Fibroblast of skin of abdomen (primary cell): ENCODE measurements around the gene TMEM40. TPM values are rescaled to one million over a fixed set of nuclear protein-coding genes. Genes with fewer than 3 reads are reported as not detected.
"Not testable (repeated sequence)": the region's sequence is repeated elsewhere in the genome, so short reads cannot be mapped to it uniquely, and the experiment has no call there.

ENCODE experiments used
- DNase-seq: peaks from one replicate; pipeline ENCODE4 v3.0.0-alpha.2; 2013
- polyA plus RNA-seq, 2 experiments: library from polyadenylated mRNA; unstranded; fragments of 120-200 nt; gene quantifications; one replicate each; pipeline ENCODE4 v1.2.1, GENCODE V29; 2013; ENCODE audit not compliant: insufficient read length in 2 of 2

Gene TMEM40, protein sequence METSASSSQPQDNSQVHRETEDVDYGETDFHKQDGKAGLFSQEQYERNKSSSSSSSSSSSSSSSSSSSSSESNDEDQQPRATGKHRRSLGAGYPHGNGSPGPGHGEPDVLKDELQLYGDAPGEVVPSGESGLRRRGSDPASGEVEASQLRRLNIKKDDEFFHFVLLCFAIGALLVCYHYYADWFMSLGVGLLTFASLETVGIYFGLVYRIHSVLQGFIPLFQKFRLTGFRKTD
- not detected for polyA plus RNA-seq (2013, experiment 1 of 2; ENCODE audit: insufficient read length)
- polyA plus RNA-seq (2013, experiment 2 of 2; ENCODE audit: insufficient read length): not detected

DNA sequence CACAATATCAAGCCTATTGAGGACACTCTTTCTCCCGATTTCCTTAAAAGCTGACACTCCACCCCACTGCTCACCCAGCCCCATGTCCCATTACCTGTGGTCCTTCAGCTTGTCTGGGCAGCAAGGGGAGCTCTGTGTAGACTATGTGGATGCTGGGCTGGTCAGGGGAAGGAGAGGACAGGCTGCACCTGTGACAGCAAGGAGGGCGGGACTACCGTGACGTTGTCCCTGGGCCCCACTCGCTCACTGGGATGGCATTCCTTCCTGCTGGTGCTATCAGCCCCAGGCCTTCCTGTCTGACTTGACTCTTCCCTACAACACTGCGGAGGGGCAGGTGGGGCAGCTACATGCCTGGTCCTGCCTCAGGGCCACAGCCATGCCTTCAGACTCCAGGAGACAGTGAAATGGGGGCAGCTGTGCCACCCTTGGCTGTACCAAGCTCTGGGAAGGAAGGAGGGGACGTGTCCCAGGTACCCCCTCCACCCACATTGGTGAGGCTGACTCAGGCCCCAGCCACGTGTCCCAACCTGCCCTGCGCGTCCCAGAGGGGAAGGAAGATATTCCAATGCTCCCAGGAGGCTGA lies at the start of gene TMEM40:
Gene TMEM40 (minus strand): TSS at position 163 of the 583 bp plus-strand sequence. CDS start 9,427 bp downstream, outside the sequence.
- no peak for DNase-seq

DNA sequence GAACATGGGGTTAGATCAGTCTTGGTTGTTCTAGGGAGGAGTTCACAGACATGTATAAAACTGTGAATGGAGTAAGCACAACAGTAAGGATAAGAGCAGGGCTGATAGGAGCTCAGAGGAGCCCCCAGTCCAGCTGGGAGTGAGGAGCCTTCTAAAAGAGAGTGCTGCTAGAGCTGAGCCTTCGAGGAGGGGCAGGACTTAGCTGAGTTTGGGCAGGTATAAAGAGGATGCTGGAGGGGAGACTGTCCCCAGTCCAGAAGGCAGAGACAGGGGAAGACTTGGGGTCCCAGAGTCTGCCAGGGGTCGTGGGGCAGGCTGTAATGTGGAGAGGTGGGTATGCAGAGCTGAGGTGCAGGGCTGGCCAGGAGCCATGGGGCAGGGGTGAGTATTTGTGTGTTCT lies 49.5 kb upstream of the TMEM40 start:
- no peak for DNase-seq

DNA sequence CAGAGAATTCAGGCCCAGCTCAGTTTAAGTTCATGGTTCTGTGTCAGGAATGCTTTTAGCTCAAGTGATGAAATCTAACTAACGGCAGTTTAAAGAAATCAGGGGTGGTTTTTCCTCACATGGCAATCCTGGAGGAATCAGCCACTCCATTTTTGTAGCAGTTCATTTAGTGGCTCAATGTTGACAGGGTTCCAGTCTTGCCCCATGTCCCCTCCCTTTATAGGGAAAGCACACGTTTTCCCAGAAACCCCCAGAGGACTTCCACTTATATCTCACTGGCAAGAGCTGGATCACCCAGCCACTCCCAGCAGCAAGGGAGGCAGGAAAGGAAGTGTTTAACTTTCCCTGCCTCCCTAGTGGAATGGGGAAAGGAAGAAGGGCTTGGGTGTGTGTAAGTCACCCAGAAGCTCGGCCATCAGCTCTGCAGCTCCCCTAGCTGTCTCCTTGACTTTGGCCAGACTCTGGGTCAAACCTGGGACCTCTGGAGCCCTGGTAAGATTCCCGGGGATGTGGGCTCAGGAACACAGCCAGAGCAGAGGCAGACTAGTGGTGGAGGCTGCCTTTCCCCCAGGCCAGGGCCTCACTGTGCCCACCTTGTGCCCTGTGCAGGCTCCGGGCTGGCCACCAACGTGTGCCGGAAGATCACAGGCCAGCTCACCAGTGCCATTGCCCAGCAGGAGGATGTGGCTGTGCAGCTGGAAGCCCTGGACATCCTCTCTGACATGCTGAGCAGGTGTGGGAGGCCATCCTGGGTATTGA lies 48.7 kb upstream of the TMEM40 start:
- DNase-seq: no peak

DNA sequence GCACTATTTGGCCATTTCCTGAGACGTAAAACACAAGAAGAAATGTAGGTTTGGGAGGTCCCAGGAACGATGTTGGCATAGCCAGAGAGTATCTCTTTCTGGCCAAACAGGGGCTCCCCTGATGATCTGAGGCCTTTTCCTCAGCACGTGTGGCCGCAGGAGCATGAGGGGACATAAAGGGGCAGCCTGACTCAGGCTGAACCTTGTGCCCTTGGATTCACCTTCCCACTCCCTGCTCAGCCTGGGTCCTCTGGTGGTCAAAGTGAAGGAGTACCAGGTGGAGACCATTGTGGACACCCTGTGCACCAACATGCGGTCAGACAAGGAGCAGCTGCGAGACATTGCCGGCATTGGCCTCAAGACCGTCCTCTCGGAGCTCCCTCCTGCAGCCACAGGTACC lies 48.0 kb upstream of the TMEM40 start:
- no peak for DNase-seq

DNA sequence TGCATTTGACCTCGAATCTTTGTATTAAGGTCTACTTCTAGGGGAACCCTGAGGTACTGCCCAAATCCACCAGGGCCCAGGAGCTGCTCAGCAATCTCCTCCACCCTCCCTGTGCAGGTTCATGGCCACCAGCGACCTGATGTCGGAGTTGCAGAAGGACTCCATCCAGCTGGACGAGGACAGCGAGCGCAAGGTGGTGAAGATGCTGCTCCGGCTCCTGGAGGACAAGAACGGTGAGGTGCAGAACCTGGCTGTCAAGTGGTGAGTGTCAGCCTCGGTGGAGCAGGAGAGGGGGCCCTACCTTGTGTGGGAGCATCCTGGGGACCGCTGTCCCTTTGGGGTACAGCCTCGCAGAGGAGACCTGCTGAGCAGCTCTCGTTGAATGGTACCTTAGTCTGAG lies 44.3 kb upstream of the TMEM40 start:
- DNase-seq: no peak

DNA sequence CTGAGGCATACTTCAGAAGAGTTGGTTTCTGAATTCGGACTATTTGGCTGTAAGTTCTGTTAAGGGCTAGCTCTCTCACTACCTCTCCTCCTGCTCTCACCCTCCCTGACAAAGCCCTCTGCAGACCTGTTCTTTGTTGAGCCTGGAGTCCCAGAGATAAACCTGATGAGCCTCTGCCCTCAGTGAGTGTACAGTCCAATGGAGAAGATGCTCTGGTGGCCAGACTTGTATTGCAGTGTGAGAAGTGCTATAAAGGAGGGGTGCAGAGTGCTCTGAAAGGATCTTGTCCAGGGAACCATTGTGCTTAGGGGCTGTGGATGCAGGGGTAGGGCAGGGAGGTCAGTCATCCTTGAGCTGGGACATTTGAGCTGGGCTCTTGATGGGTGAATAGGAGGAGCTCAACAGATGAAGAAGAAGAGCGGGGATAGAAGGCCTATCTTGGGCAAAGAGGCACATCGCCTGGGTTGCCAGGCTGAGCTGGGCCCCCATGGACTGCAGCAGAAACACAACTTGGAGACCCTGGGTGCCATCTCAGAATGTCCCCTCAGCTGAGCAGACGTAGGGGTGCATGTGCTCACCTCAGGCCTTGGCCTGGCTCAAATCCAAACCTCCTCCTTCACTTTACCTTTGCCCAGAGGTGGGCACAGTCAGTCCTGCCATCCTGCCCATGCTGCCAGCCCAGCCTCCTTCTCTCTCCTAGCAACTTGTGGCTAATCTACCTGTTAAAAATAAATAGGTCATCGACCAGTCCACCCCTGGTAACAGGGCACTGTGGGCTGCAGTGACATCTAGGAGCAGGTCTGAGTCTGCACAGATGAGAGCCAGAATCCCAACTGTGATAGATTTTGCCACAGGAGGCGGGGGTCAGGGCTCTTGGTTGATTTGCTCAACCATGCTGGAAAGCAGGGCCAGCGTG lies 40.7 kb upstream of the TMEM40 start:
- DNase-seq: no peak

DNA sequence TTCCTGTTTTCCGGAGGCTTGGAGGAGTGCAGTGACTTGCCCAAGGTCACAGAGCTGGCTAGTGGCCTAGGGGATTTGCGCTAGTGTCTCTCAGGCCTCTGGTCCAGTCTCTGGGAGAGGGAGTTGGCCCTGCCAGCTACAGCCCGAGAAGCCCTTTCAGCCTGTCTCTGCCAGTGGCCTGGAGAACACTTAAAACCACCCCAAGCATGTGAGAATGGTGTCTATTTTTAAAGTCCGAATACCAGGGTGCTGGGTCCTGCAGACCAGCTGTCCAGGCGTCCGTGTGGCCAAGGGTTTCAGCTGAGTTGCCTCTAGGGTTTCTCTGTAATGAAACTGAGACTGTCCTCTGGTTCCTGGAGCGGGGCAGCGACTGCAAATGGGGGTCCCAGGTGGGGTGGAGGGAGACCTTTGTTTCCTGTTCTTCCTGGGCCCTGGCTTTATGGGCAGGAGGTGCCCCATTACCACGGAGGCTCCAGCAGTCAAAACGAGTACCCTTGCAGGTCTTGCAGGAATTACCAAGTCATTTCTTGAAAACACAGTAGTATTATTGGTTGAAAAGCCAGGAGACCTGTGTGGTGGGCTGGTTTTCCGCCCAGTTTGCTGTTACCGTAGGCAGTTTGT lies 39.6 kb upstream of the TMEM40 start:
- no peak for DNase-seq

DNA sequence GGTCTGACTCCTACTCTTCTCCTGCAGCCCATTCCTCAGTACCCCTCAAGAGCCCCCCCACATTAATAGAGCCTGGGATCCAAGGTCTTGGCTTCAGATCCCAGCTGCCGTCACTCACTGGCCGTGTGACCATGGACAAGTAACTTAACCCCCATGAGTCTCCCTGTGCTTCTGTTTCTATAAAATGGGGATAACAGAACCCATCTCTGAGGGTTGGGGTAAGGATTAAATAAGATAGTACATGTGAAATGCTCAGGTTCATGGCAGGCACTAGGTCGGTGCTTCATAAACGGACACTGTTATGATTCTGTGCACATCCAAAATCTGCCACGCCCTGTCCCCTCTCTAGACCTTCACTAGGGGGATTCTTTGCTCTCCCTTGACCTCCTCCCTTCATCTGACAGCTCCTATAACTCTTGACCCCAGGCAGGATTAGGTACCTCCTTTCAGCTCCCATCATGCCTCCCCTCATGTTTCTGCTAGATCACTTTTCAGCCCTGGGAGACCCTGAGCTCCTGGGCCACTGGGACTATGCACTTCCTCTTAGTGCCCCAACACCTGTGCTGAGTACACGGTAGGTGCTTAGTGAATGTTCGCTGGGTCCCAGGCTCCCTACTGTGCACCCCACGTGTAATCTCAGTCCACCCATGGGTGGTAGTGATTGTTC lies 39.0 kb upstream of the TMEM40 start:
- no peak for DNase-seq

DNA sequence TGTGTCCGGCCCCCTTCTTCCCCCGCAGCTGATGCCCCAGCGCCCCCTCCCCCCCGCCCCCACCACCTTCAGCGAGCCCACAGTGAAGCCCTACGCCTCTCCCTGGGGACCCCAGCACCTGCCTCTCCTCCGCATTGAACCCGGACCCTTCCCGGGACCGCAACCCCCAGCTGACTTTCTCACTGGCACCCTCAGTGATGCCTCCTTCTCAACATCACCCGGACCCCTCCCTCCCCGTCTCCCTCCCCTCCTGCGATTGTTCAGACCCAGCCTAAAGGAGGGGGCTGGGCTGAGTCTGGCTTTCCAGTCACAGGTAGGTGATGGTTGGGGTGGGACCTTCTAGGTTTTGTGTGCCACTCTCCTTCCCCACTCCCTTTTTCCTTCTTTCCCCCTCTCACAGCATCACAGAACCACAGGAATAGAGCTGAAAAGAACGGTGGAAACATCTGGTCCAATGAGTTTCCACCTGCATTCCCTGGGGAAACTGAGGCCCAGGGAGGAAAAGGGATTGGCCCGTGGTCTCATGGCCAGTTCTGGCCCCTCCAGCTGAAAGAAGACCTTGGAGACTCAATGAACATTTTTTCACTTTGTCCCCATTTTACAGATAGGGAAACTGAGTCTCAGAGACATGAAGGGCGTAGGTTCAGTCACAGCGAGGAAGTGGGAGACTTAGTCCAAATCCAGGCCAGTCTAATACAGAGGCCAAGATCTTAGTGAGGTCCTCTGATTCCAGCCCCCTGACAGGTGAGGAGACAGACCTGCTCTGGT lies 38.2 kb upstream of the TMEM40 start:
- DNase-seq: no peak

DNA sequence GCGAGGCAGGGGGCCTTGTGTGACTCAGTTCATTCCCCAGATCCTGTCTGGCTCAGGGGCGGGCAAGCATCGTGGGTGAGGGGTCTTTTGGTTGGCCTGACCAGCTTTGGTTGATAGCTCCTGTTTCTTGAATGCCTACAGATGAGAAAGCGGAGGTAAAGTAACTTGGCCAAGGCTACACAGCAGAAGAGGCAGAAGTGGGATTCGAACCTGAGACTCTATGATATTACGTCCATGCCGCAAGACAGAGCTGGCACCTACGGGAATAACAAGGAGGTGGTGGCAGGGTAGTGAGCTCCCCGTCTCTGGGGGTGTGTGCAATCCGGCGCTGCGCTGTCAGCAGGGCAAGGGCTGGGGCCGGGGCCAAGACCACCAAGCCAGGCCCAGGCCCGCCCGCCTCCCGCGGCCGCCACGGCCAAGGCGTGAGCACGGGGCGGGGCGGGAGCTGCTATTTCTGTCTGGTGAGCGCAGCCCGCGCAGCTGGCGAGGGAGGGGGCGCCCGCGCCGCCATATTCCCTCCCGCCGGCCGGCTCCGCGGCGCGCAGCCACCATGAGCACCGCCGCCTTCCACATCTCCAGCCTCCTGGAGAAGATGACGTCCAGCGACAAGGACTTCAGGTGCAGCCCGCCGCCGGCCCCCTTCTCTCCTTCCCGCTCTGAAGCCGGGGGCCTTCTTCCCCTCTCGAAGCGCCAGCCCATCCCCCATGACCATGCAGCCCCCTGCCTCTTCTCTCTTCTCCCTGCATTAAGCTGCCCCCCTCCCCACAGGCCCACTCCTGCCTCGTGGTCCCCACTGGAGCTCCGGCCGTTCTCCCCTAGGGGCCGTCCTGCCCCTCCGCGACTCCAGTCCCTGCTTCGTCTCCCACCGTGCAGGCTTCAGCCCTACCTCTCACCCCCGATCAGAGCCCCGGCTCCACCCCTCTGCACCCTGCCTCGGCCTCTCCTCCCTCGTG lies 37.4 kb upstream of the TMEM40 start, which contains the start of gene CAND2:
Gene CAND2 (plus strand): TSS at position 510 of the 953 bp plus-strand sequence. CDS start 41 bp downstream, at position 551.
- DNase-seq: peak; percentile 60

DNA sequence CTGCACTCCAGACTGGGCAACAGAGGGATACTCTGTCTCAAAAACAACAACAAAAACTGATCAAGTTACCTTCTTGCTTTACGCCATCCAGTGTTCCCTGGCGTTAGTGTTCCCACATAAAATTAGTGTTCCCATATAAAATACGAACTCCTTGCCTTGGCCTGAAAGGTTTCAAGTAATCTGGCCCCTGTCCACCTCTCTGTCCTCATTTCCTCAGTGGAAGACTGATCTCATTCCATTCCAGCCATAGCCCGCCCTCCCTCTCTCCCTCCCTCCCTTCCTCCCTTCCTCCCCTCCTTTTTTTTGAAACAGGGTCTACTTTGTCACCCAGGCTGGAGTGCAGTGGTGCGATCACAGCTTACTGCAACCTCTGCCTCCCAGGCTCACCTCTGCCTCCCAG lies 34.6 kb upstream of the TMEM40 start:
- DNase-seq: no peak

DNA sequence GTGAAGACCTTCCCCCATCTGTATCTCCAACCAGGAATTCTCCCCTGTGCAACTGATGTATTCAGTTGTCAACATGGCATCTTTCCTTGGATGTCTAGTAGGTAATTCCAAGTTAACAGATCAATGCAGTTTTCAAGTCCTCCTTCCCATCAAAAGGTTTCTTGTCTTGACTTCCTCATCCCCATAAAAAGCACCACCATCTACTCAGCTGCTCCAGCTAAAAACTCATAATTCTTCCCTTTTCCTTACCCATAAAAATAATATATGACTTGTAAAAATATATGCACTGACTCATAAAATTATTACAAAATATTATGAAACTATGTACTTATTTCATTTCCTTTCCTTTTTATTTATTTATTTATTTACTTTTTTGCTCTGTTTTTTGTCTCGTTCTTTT lies 32.4 kb upstream of the TMEM40 start:
- no peak for DNase-seq

DNA sequence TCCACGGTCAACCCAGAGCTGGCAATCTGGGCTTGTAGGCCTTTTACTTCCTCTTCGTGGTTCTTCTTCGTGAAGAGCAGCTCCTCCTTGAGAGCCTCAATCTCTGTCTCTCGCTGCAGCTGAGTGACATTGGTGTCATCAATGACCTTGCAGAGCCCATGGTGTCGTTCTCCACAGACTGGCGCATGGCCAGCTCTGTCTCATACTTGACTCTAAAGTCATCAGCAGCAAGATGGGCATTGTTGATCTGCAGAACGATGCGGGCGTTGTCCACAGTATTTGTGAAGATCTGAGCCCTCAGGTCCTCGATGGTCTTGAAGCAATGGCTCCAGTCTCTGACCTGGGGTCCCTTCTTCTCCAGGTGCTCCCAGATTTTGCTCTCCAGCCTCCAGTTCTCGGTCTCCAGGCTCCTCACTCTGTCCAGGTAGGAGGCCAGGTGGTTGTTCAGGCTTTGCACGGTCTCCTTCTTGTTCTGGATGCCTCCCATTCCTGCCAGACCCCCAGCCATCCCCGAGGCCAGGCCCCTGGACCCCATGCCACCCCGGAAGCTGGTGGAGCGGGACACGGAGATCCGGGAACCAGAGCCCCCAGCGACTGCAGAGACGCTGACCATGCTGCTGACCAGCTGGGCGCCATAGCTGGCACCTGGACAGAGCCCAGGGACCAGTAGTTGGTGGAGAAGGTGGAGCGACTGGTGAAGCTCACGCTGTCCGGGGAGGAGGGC lies 29.1 kb upstream of the TMEM40 start:
- not testable (repeated sequence) for DNase-seq

DNA sequence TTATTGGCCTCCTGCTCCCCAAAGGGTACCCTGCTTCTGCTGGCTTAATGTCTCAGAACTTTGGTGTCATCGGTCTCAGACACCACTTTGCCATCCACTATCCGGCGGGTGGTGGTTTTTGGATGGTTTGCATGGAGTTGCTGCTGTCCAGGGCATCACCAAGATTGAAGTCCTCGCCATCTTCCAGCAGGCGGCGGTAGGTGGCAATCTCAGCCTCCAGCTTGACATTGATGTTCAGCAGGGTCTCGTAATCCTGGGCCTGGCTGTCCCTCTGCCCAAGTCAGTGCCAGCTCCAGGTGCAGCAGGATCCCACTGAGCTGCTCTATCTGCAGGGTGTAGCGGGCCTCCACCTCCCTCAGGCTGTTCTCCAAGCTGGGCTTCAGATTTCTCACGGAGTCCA lies 28.3 kb upstream of the TMEM40 start:
- peak; percentile 21 for DNase-seq

DNA sequence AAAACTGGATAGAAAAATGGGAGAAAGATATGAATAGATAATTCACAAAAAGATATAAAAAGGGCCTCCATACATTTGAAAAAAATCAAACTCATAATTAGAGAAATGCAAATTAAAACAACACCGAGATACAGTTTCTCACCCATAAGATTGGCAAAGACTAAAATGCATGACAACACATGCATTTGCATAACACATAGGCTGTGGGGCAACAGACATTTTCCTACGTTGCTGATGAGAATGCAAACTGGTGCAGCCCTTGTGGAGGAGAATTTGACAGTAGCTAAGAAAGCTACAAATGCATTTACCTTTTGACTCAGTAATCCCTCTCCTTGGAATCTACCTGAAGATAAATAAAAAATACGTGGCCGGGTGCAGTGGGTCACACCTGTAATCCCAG lies 26.0 kb upstream of the TMEM40 start:
- DNase-seq: no peak

DNA sequence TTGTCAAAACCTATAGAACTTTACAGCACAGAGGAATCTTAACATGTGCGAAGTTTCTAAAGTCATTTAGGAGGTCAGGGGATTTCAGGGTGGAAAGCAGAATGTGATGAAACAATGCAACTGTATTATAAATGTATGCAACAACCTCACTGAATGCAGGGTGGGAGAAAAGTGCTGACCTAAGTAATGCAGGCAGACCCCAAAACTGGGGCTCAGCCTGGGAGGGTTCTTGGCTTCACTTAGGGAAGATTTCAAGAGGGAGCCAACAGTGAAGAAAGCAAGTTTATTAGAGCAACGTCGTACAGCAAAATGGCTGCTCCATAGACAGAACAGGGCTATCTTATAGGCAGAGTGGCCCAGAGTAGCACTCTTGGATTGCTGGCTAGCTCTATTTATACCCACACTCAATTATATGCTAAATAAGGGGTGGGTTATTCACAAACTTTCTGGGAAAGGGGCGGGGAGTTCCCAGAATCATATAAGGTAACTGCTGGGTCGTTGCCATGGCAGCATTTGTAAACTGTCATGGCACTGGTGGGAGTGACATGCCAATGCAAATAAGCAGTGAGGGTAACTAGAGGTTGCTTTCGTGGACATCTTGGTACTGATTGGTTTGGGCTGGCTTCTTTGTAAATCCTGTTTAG lies 23.2 kb upstream of the TMEM40 start:
- DNase-seq: no peak

DNA sequence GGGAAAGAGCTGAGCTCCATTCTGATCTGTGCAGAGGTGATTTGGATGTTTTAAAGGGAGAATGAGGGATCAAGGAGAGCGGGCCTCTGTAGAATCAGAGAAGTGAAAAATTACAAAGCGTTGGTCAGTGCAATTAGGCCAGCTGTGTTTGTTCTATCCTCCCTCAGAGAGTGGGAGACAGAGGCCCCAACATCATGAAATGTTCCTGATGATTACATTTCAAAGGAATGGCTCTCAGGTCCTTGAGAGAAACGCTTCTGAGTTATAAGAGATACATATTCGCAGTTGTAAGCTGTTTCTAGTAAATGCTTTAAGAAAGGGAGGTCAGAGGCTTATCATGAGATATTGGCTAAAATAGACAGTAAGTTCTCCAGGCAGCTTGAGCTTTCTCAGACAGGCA lies 21.7 kb upstream of the TMEM40 start:
- no peak for DNase-seq

DNA sequence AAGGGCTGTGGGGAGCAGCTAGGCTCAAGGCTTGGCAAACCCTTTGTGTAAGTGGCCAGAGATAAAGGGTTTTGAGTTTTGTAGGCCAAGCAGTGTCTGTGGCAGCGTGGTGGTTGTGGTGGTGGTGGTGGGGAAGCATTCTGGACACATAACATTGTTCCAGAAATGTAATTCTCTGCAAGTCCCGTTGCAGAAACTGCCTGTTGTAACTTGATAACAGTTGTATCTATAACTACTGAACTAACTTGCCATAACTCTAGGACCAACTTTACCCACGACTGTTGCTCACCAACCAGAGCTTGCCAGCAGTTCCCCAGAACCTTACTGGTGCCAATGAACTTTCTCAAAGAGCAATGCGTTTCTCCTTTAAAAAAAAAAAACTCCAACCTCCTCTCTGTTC lies 18.1 kb upstream of the TMEM40 start:
- DNase-seq: no peak
